WTC11 (cell line): Measurements from ENCODE around the gene CERS2. TPM values are rescaled to one million over a fixed set of nuclear protein-coding genes. Genes with fewer than 3 reads are reported as not detected.
A peak's percentile ranks its signal among the peaks of the same experiment; 100 is the strongest.

ENCODE experiments used
- ATAC-seq: fragments of 200-7000 bp; cut with Tn5 transposase; 2 replicates; pipeline ENCODE4 v1.10.0; 2021; ENCODE audit warnings: mild to moderate bottlenecking, moderate library complexity
- CTCF ChIA-PET: fragments of 300-600 bp; sonication (Branson Sonifier 250); formaldehyde crosslinking; loops from one replicate; lab custom pipeline; 2021; ENCODE audit warnings: antibody characterized with exemption; lab: Charles Lee
- POLR2A ChIA-PET: fragments of 350-600 bp; sonication (Branson Sonifier 250); formaldehyde crosslinking; loops from one replicate; lab custom pipeline; 2021; ENCODE audit warnings: antibody characterized with exemption; lab: Charles Lee
- DNase-seq: peaks from one replicate; pipeline ENCODE4 v3.0.0; 2021; ENCODE audit warnings: low spot score
- H3K27ac Mint-ChIP-seq: 2 replicates; pipeline ENCODE4 v1.8.0; 2021; ENCODE audit warnings: mixed read lengths
- H3K27me3 Mint-ChIP-seq: 2 replicates; pipeline ENCODE4 v1.8.0; 2021; ENCODE audit warnings: low read depth, mild to moderate bottlenecking, moderate library complexity, mixed read lengths
- H3K36me3 Mint-ChIP-seq: 2 replicates; pipeline ENCODE4 v1.8.0; 2021; ENCODE audit warnings: mixed read lengths
- H3K4me1 Mint-ChIP-seq: 2 replicates; pipeline ENCODE4 v1.8.0; 2022; ENCODE audit warnings: mixed read lengths
- H3K4me3 Mint-ChIP-seq: 2 replicates; pipeline ENCODE4 v1.8.0; 2021; ENCODE audit warnings: mild to moderate bottlenecking, moderate library complexity, mixed read lengths
- H3K9me3 Mint-ChIP-seq: 2 replicates; pipeline ENCODE4 v1.8.0; 2021; ENCODE audit warnings: mixed read lengths
- ATF1 ChIP-seq: sonication (generic); formaldehyde crosslinking; IDR thresholded peaks from 2 replicates; pipeline ENCODE4 v1.8.1; 2023; ENCODE audit warnings: mild to moderate bottlenecking, moderate library complexity, missing genetic modification reagents
- ATF2 ChIP-seq: sonication (generic); formaldehyde crosslinking; IDR thresholded peaks from 2 replicates; pipeline ENCODE4 v1.8.1; 2022; ENCODE audit warnings: low read depth, missing genetic modification reagents, borderline replicate concordance
- E2F1 ChIP-seq: sonication (generic); formaldehyde crosslinking; IDR thresholded peaks from 2 replicates; pipeline ENCODE4 v1.8.0; 2022; ENCODE audit warnings: mild to moderate bottlenecking, missing genetic modification reagents
- HMGA2 ChIP-seq: fragments of 250-450 bp; sonication (Bioruptor Pico); IDR thresholded peaks from 2 replicates; pipeline ENCODE4 v1.4.0; 2021; ENCODE audit warnings: mild to moderate bottlenecking, moderate library complexity
- IRF2 ChIP-seq: sonication (generic); formaldehyde crosslinking; IDR thresholded peaks from 2 replicates; pipeline ENCODE4 v1.8.0; 2022; ENCODE audit warnings: low read depth, missing genetic modification reagents, borderline replicate concordance
- KAT7 ChIP-seq: sonication (generic); formaldehyde crosslinking; IDR thresholded peaks from 2 replicates; pipeline ENCODE4 v1.8.1; 2023; ENCODE audit warnings: missing genetic modification reagents, mild to moderate bottlenecking, borderline replicate concordance
- MAX ChIP-seq: sonication (generic); formaldehyde crosslinking; IDR thresholded peaks from 2 replicates; pipeline ENCODE4 v1.8.0; 2022; ENCODE audit warnings: mild to moderate bottlenecking, missing genetic modification reagents
- NR1H2 ChIP-seq: sonication (generic); formaldehyde crosslinking; IDR thresholded peaks from 2 replicates; pipeline ENCODE4 v1.9.0; 2021; ENCODE audit warnings: mild to moderate bottlenecking, moderate library complexity, missing genetic modification reagents
- NR2C2 ChIP-seq: sonication (generic); formaldehyde crosslinking; IDR thresholded peaks from 2 replicates; pipeline ENCODE4 v1.8.0; 2022; ENCODE audit warnings: mild to moderate bottlenecking, missing genetic modification reagents
- PRDM15 ChIP-seq: sonication (generic); formaldehyde crosslinking; IDR thresholded peaks from 2 replicates; pipeline ENCODE4 v1.8.0; 2022; ENCODE audit warnings: missing genetic modification reagents
- ZBTB21 ChIP-seq: sonication (generic); formaldehyde crosslinking; IDR thresholded peaks from 2 replicates; pipeline ENCODE4 v1.8.1; 2023; ENCODE audit warnings: mild to moderate bottlenecking, missing genetic modification reagents, borderline replicate concordance
- ZBTB43 ChIP-seq: sonication (generic); formaldehyde crosslinking; IDR thresholded peaks from 2 replicates; pipeline ENCODE4 v1.8.1; 2023; ENCODE audit warnings: mild to moderate bottlenecking, missing genetic modification reagents
- ZNF121 ChIP-seq: sonication (generic); formaldehyde crosslinking; IDR thresholded peaks from 2 replicates; pipeline ENCODE4 v1.8.0; 2023; ENCODE audit warnings: missing genetic modification reagents
- ZNF263 ChIP-seq: sonication (generic); formaldehyde crosslinking; IDR thresholded peaks from 2 replicates; pipeline ENCODE4 v1.8.1; 2022; ENCODE audit warnings: low read depth, mild to moderate bottlenecking, moderate library complexity, missing genetic modification reagents
- ZNF532 ChIP-seq: fragments of 250-450 bp; sonication (Bioruptor Pico); IDR thresholded peaks from 2 replicates; pipeline ENCODE4 v1.9.0; 2021; ENCODE audit warnings: mild to moderate bottlenecking, borderline replicate concordance
- total RNA-seq: library from RNA; stranded (reverse); gene quantifications from 3 replicates; pipeline ENCODE4 v1.2.3, GENCODE V29; 2021

The CERS2 gene
- total RNA-seq, 1 experiment from 2014 or later: 182 TPM

GRCh38 chr1:150976401-150976821 lies 1.8 kb upstream of the CERS2 start:
- POLR2A ChIA-PET: interaction anchor here (0.7 to 1.5 kb wide), 3 partner anchors 20 to 414 kb away, joined by 3 to 4 read pairs (median 4); partner anchors contain the start of gene MINDY1
- Mint-ChIP-seq H3K4me1 (peaks cover 61% of the 10 kb centered on the region), H3K4me3 (peak overlapping the region; percentile 76), H3K27ac (peak overlapping the region; percentile 88), H3K27me3 (peaks cover 3% of the 10 kb centered on the region; the same call in 1 of the 2 replicates), H3K36me3 (no peaks in the 10 kb centered on the region), H3K9me3 (no peaks in the 10 kb centered on the region)
- no peak for TF ChIP-seq ZBTB21 (CRISPR knock-in tag)
- TF ChIP-seq NR2C2 (CRISPR knock-in tag): no peak
- no peak for TF ChIP-seq ATF2 (CRISPR knock-in tag)
- TF ChIP-seq ZBTB43: no peak
- DNase-seq (no peak), ATAC-seq (no peak)
- CTCF ChIA-PET: interaction anchor here (0.6 to 4.0 kb wide), 11 partner anchors 19 to 445 kb away, joined by 3 to 33 read pairs (median 4); partner anchors contain the start of genes MINDY1 and SETDB1

- peak; percentile 39 for DNase-seq
- Mint-ChIP-seq H3K36me3 (peaks cover under 1% of the 10 kb centered on the region), H3K9me3 (no peaks in the 10 kb centered on the region), H3K27me3 (peaks cover 3% of the 10 kb centered on the region; the same call in 1 of the 2 replicates), H3K27ac (no peak overlapping the region), H3K4me1 (peaks cover 64% of the 10 kb centered on the region), H3K4me3 (peak overlapping the region; percentile 74)
- ChIA-PET POLR2A (interaction anchor here (0.8 to 1.3 kb wide), 2 partner anchors 277 to 345 kb away, joined by 4 read pairs; partner anchors contain the start of genes ENSA and GOLPH3L), CTCF (interaction anchor here (0.6 to 4.0 kb wide), 7 partner anchors 8 to 118 kb away, joined by 3 to 33 read pairs (median 5); partner anchors contain the start of genes ANXA9 and MINDY1)
- peak; percentile 2; the same call in 1 of the 2 replicates for ATAC-seq
- TF ChIP-seq ZNF263 (CRISPR knock-in tag) (no peak), E2F1 (CRISPR knock-in tag) (no peak), PRDM15 (CRISPR knock-in tag) (0 out of 2 replicates have a peak, but pooled peaks have one; percentile 3), IRF2 (no peak), ZNF121 (CRISPR knock-in tag) (no peak), ZNF532 (CRISPR knock-in tag) (no peak), NR1H2 (CRISPR knock-in tag) (no peak), ZBTB43 (no peak), ATF1 (no peak), KAT7 (CRISPR knock-in tag) (peak; percentile 14; the same call in 1 of the 2 replicates), HMGA2 (CRISPR knock-in tag) (no peak), MAX (CRISPR knock-in tag) (peak; percentile 36; the same call in 1 of the 2 replicates)
Observed at GRCh38 chr1:150973836-150974579, 627 bp downstream of the CERS2 start.
